HG03108 (cell line): Measurements from ENCODE around the gene CPNE6.
"Not testable (repeated sequence)": the region's sequence is repeated elsewhere in the genome, so short reads cannot be mapped to it uniquely, and the experiment has no call there.

Experiments
- ATAC-seq: cut with Tn5 transposase; IDR thresholded peaks from one replicate; pipeline ENCODE4 v1.9.1; 2021; ENCODE audit warnings: moderate library complexity; ENCODE audit not compliant: unreplicated experiment

Gene CPNE6

DNA sequence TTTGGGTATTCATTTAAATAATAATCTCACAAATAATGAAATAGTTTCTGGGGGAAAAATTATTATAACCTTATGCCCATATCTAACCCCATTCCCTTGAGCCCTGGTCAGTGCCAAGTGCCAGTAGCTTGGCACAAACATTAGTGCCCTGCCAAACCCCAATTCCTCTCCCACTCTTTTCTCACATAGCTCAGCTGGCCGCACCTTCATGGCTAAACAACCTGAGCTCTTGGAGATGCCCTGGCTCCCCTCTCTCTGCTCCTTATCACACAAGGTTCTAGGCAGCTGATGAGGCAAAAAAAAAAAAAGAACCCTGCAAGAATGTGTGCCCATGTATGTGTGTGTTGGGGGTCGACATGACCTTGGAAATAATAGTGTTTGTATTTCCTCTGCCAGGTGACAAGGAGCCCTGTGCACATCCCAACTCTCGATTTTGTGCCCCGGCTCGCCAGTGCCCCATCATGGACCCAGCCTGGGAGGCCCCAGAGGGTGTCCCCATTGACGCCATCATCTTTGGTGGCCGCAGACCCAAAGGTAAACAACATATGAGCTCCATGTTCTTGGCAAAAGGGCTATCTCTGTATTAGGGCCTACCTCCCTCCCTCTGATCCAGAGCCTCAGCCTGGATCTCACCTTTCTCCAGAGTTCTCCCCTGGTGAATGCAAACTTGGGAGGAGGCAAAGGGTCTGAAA, 31.1 kb downstream of the CPNE6 start:
- no peak for ATAC-seq

GRCh38 chr14:24103451-24103850, 32.1 kb downstream of the CPNE6 start:
- no peak for ATAC-seq

DNA sequence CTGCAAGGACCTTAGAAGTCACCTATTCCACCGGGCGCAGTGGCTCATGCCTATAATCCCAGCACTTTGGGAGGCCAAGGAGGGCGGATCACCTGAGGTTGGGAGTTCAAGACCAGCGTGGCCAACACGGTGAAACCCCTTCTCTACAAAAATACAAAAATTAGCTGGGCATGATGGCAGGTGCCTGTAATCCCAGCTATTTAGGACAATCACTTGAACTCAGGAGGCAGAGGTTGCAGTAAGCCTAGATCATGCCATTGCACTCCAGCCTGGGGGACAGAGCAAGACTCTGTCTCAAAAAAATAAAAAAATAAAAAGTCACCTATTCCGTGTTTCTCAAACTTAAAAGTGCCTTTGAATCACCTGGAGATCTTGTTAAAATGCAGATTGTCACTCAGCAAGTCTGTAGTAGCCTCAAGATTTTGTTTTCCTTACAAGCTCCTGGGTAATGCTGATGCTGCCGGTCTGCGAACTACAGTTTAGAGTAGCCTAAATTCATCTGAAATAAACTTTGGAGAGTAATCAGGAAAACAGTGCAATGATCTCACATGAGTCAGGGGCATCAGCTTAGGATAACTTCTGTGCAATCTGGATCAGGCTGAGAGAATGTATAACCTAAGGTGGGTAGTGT, 34.4 kb downstream of the CPNE6 start:
- ATAC-seq, result not testable (repeated sequence)

GRCh38 chr14:24106672-24107271, 35.4 kb downstream of the CPNE6 start:
- ATAC-seq, result no peak

- ATAC-seq, result peak; percentile 25
These were observed 37.0 kb downstream of the CPNE6 start for GRCh38 chr14:24108336-24108874.

- ATAC-seq, result no peak
These were observed 38.7 kb downstream of the CPNE6 start for GRCh38 chr14:24110060-24110459.

DNA sequence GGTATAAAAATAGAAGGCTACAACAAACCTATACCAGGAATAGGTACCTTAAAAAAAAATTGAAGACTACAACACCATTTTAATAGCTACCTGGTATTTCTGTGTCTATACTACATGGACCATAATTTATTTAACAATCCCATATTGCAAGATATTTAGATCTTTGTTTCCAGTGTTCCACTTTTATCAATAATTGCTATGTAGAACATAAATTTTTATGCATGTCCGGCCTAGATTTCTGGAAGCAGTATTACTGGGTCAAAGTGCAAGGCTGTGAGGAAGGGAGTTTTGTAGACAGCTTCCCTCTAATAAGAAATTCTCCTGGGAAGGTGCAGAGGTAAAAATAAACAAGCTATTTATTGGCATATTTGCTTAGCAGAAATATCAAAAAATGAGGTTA, 39.2 kb downstream of the CPNE6 start:
- no peak for ATAC-seq

GRCh38 chr14:24113379-24113800, 42.0 kb downstream of the CPNE6 start:
- no peak for ATAC-seq

GRCh38 chr14:24113801-24114531, 42.6 kb downstream of the CPNE6 start:
- peak; percentile 24 for ATAC-seq

- ATAC-seq, result peak; percentile 79
These were observed 43.4 kb downstream of the CPNE6 start, which contains the start of the genes DCAF11 and NRL for GRCh38 chr14:24114532-24115421. Gene DCAF11 (plus strand): TSS chr14:24114777. CDS start chr14:24115595, 818 bp downstream. Gene NRL (minus strand): TSS chr14:24114949. CDS start chr14:24082848, 32,101 bp downstream.

- no peak for ATAC-seq
These were observed 44.2 kb downstream of the CPNE6 start for GRCh38 chr14:24115422-24116127.

DNA sequence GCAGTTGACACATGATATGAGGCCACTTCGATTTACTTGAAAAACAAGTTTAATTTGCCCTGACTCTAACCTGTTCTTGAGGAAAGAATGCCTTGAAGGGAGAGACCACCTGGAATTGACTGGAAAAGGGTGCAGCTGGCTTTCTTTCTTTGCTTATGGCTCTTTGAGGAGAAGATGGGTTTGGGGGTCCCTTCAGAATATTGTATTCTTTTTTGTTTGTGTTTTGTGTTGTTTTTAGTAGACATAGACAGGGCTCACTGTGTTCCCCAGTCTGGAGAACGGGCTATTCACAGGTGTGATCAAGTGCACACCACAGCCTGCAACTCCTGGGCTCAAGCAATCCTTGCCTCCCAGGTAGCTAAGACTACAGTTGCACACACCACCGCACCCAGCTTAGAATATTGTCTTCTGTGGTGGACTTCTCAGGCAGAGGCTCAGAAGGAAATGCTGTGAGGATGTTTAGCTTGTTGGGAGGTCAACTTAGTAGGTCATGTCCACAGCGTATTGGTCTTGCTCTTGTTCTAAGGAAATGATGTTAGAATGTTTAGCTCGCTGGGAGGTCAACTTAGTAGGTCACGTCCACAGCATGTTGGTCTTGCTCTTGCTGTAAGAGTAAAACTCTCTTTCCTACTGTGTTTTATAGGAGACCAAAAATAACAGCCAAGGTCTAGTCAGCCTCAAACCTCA, 44.9 kb downstream of the CPNE6 start:
- ATAC-seq, result no peak

GRCh38 chr14:24117179-24117578, 45.8 kb downstream of the CPNE6 start:
- ATAC-seq, result no peak

GRCh38 chr14:24119691-24120090, 48.3 kb downstream of the CPNE6 start:
- no peak for ATAC-seq

DNA sequence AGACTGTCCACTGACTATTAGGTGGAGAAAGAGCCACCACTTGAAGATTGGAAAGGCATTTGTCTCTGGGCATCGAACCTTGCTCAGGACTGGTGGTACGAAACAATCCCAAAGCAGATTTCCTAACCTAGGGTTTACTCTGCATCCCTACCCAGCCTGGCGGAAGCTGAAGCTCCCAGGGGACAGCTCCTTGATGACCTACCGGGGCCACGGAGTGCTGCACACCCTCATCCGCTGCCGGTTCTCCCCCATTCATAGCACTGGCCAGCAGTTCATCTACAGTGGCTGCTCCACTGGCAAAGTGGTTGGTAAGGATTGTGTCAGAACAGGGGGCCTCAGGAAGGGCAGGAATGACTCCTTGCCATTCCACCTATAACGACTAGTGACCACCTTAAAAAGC, 49.8 kb downstream of the CPNE6 start:
- no peak for ATAC-seq

DNA sequence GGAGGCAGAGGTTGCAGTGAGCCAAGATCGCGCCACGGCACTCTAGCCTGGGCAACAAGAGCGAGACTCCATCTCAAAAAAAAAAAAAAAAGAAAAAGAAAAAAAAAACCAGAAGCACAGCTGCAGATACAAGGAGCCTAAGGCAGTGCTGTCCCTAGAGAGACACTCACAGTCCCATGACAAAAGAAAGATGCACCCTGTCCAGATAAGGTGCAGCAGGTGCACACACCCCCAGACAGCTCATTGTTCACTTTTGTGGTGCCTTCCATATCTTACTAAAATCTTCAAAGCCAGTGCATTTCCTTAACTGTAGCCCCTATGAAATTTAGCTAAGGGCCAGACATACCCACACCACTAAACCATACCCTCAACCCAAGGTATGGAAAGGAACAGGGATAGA, 51.1 kb downstream of the CPNE6 start:
- no peak for ATAC-seq

- no peak for ATAC-seq
These were observed 51.5 kb downstream of the CPNE6 start for GRCh38 chr14:24122898-24123297.

- peak; percentile 61 for ATAC-seq
These were observed 52.4 kb downstream of the CPNE6 start for GRCh38 chr14:24123424-24124417.
